Heart left ventricle (tissue), 16 donors: Measurements from ENCODE around the gene PCP4L1. TPM values are rescaled to one million over a fixed set of nuclear protein-coding genes. Genes with fewer than 3 reads are reported as not detected.

ENCODE experiments used
- ATAC-seq, 4 donors: fragments of 200-7000 bp; cut with Tn5 transposase; one replicate each; pipeline ENCODE4 v1.9.1; 2020 to 2022; ENCODE audit warnings: moderate library complexity in 4 of 4, mild to moderate bottlenecking in 3 of 4, moderate number of reproducible peaks in 1 of 4
- DNase-seq, 5 donors: peaks; one replicate each; pipeline ENCODE4 v3.0.0-alpha.2; 2020
- H3K27ac ChIP-seq, 12 donors: fragments of 200-600 bp; sonication (generic) in 4 of 12; one replicate each; pipeline versions ENCODE4 v1.5.0 to v1.8.0; 2016 to 2022; ENCODE audit warnings: mild to moderate bottlenecking in 2 of 12
- H3K27me3 ChIP-seq, 9 donors: fragments of 200-600 bp; sonication (generic) in 2 of 9; one replicate each; pipeline versions ENCODE4 v1.5.1 to v1.8.0; 2016 to 2022; ENCODE audit warnings: mild to moderate bottlenecking in 3 of 9
- H3K36me3 ChIP-seq, 9 donors: fragments of 200-600 bp; sonication (generic) in 2 of 9; one replicate each; pipeline versions ENCODE4 v1.5.0 to v1.8.0; 2018 to 2022; ENCODE audit warnings: mild to moderate bottlenecking in 2 of 9
- H3K4me1 ChIP-seq, 12 donors: fragments of 200-600 bp; sonication (generic) in 4 of 12; one replicate each; pipeline versions ENCODE4 v1.5.0 to v1.8.0; 2016 to 2022; ENCODE audit warnings: mild to moderate bottlenecking in 3 of 12
- H3K4me3 ChIP-seq, 12 donors: fragments of 200-600 bp; sonication (generic) in 4 of 12; one replicate each; pipeline versions ENCODE4 v1.5.0 to v1.8.0; 2017 to 2022; ENCODE audit warnings: mild to moderate bottlenecking in 9 of 12, moderate library complexity in 4 of 12
- H3K9me3 ChIP-seq, 12 donors: fragments of 200-600 bp; sonication (generic) in 4 of 12; one replicate each; pipeline versions ENCODE4 v1.5.0 to v1.8.0; 2016 to 2022; ENCODE audit warnings: mild to moderate bottlenecking in 1 of 12
- CTCF ChIP-seq, 12 donors: fragments of 200-600 bp; sonication (generic) in 4 of 12; IDR thresholded peaks; one replicate each; pipeline versions ENCODE4 v1.5.0 to v1.8.0; 2018 to 2022; ENCODE audit warnings: antibody characterized with exemption in 12 of 12, mild to moderate bottlenecking in 5 of 12
- POLR2A ChIP-seq, 2 donors: fragments of 450-650 bp; IDR thresholded peaks; one replicate each; pipeline ENCODE4 v1.6.1; 2017; ENCODE audit warnings: antibody characterized with exemption in 2 of 2, mild to moderate bottlenecking in 2 of 2, moderate library complexity in 2 of 2
- WGBS, 4 donors: extraction: QIAGEN DNeasy Blood & Tissue Kit in 2 of 4; methylation state at CpG; one replicate each; pipeline versions ENCODE4 v1.1.5 to v1.1.7; 2013 to 2018; 5-methylcytosine and 5-hydroxymethylcytosine counted together
- intact Hi-C, 10 donors: fragments of 100-400 bp; cut with DNase I; formaldehyde crosslinking; loops; one replicate each; pipeline versions ENCODE4 v1.11.1 to v1.14.2; 2022
- polyA plus RNA-seq, 2 donors: library from polyadenylated mRNA; stranded (reverse); fragments of 200-250 nt; gene quantifications; one replicate each; pipeline ENCODE4 v1.2.3, GENCODE V29; 2013
- total RNA-seq, 9 donors: library from RNA; depleted of rRNA in 2 of 9; stranded (reverse); fragments of >200 nt in 2 of 9; fragmentation: NEBNext Ultra II Directional in 3 of 9; extraction: Animal tissue kit (Norgen Biotek cat#: 25700) in 3 of 9; gene quantifications; one replicate each; pipeline versions ENCODE4 v1.1.0 to v1.2.4, GENCODE V29; 2016 to 2023
- donor health status: ischemic (EF 13 %, LVEDD 7.1; RV severe dilation, severe dysfunction).
- donor health status: healthy with polysubstance abuse.
- donor health status: DM: no; HTN: yes; CAD: no.
- donor health status: DM: no; HTN: no; CAD: no.
- donor health status: ischemic (EF 25% LVEDD 6.9; RV normal size, moderate dysfunction).
- donor health status: ischemic (EF 25% LVEDD 5.7; RV mildly dilated, moderate dysfunction).
- donor health status: healthy.
- donor health status: DM: yes; HTN: yes; CAD: no.
- donor health status: ischemic (EF 35%, LVEDD 5.7; RV mildly dilated, moderate dysfunction).
- donor health status: nonischemic (EF 11% LVEDD 7.7; RV severe dilation, severe dysfunction).
- donor health status: DM: yes; HTN: yes; CAD: no.
- donor health status: PGD.
- donor health status: ischemic (EF 29% LVEDD 5.4; RV normal size, mild dysfunction).
- donor health status: nonischemic (EF 23%, LVEDD 6.1; RV moderate dilation, normal function).

PCP4L1 gene
- total and polyA plus RNA-seq, 11 donors, result 0.19 to 0.62 (median 0.46) TPM; not detected in 1

DNA sequence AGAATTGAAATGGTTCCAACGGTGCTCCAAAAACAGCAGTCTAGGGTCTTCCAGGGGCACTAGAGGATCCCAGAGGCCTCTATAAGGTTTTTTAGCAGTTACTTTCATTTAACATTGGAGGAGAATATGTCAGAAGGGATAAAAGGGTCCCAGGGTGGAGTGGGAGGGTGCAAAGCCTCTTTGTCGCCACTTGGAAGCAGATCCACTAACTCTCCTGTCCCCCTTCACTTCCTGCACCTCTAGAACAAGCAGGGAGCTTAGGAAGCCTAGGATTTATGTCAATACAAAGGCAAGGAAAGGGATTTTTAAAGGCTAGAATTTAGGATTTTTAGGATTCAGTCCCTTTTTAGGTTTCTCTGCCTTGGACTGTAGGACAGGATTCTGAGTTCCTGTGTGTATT, 8.3 kb downstream of the PCP4L1 start:
- WGBS, 4 donors, result 38 to 53% (median 47%) methylated on average over 2 of the region's 2 CpGs
- Histone ChIP-seq H3K4me1 (peaks cover 0 to 14% (median 4%) of the 10 kb centered on the region in 12 donors), H3K27me3 (peaks cover 0 to under 1% (median 0%) of the 10 kb centered on the region in 9 donors), H3K27ac (no peak overlapping the region), H3K4me3 (no peak overlapping the region), H3K36me3 (no peaks in the 10 kb centered on the region), H3K9me3 (no peaks in the 10 kb centered on the region)
- DNase-seq (no peak), ATAC-seq (no peak)
- intact Hi-C loops, result no loop called here
- TF ChIP-seq CTCF (IDR thresholded peaks at IDR 0.05), result no peak
- TF ChIP-seq POLR2A (IDR thresholded peaks at IDR 0.05), result no peak

DNA sequence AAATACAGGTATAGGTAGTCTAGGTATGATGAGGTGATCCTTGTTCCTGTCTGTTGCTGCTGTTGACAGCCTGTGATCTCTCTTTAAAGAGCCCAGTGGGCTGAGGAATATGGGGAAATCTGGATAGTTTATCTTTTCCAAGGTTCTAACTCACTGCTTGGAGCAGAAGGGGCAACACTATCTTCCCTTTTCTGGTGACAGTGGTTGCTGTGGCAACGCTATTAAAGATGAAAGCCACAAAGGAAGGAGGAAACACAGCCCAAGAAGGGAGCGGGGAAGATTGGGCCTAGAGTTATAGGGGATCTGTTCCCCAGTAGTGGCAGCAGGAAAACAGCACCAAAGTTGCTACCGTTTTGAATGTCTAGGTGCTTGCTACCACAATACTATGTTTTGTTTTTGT, 8.8 kb downstream of the PCP4L1 start:
- H3K4me1 ChIP-seq, result peaks cover 0 to 14% (median 4%) of the 10 kb centered on the region in 12 donors
- H3K27ac ChIP-seq, result no peak overlapping the region

GRCh38 chr1:161273402-161273801, 14.9 kb downstream of the PCP4L1 start:
- 53 to 73% (median 63%) methylated on average over 3 of the region's 3 CpGs for WGBS, 4 donors
- no peak overlapping the region for H3K4me3 ChIP-seq
- no peaks in the 10 kb centered on the region for H3K4me1 ChIP-seq
- no peak overlapping the region for H3K27ac ChIP-seq
- no peaks in the 10 kb centered on the region for H3K9me3 ChIP-seq
- TF ChIP-seq POLR2A (IDR thresholded peaks at IDR 0.05), result no peak
- TF ChIP-seq CTCF (IDR thresholded peaks at IDR 0.05), result no peak
- intact Hi-C loops, result no loop called here
- DNase-seq, result no peak
- H3K27me3 ChIP-seq, result peaks cover 0 to 10% (median 0%) of the 10 kb centered on the region in 9 donors
- H3K36me3 ChIP-seq, result no peaks in the 10 kb centered on the region
- ATAC-seq, result no peak

More for the DNA sequence above, 8.8 kb downstream of the PCP4L1 start:
- intact Hi-C loops, result no loop called here
- ATAC-seq, result no peak
- DNase-seq, result no peak
- Histone ChIP-seq H3K36me3 (no peaks in the 10 kb centered on the region), H3K9me3 (no peaks in the 10 kb centered on the region), H3K4me3 (no peak overlapping the region), H3K27me3 (no peaks in the 10 kb centered on the region)
- WGBS, 4 donors, result 65 to 79% (median 69%) methylated on average over 3 of the region's 3 CpGs
- TF ChIP-seq CTCF (IDR thresholded peaks at IDR 0.05), result no peak
- no peak for TF ChIP-seq POLR2A (IDR thresholded peaks at IDR 0.05)

GRCh38 chr1:161274874-161275273, 16.3 kb downstream of the PCP4L1 start:
- TF ChIP-seq CTCF (IDR thresholded peaks at IDR 0.05) (no peak), POLR2A (IDR thresholded peaks at IDR 0.05) (no peak)
- DNase-seq, result no peak

More at GRCh38 chr1:161274874-161275273, 16.3 kb downstream of the PCP4L1 start:
- H3K4me1 ChIP-seq, result no peaks in the 10 kb centered on the region
- peaks cover 0 to 10% (median 0%) of the 10 kb centered on the region in 9 donors for H3K27me3 ChIP-seq
- intact Hi-C loops, result no loop called here
- H3K36me3 ChIP-seq, result no peaks in the 10 kb centered on the region
- no peak overlapping the region for H3K27ac ChIP-seq
- 46 to 52% (median 50%) methylated on average over 3 of the region's 3 CpGs for WGBS, 4 donors
- H3K9me3 ChIP-seq, result no peaks in the 10 kb centered on the region
- H3K4me3 ChIP-seq, result no peak overlapping the region
- ATAC-seq, result no peak
